Lower leg skin (tissue), 3 donors: ENCODE data around the gene DISC1.

Experiments
- POLR2A ChIP-seq, 2 donors: fragments of 450-650 bp; IDR thresholded peaks; one replicate each; pipeline ENCODE4 v1.6.1; 2016 to 2017; ENCODE audit warnings: antibody characterized with exemption in 2 of 2, mild to moderate bottlenecking in 1 of 2, moderate library complexity in 1 of 2
- TF ChIP-seq, protein P1 (sequence below), 3 donors: fragments of 450-650 bp; IDR thresholded peaks; one replicate each; pipeline ENCODE4 v1.5.1; 2016; ENCODE audit warnings: antibody characterized with exemption in 3 of 3, mild to moderate bottlenecking in 3 of 3, moderate library complexity in 2 of 3

DNA sequence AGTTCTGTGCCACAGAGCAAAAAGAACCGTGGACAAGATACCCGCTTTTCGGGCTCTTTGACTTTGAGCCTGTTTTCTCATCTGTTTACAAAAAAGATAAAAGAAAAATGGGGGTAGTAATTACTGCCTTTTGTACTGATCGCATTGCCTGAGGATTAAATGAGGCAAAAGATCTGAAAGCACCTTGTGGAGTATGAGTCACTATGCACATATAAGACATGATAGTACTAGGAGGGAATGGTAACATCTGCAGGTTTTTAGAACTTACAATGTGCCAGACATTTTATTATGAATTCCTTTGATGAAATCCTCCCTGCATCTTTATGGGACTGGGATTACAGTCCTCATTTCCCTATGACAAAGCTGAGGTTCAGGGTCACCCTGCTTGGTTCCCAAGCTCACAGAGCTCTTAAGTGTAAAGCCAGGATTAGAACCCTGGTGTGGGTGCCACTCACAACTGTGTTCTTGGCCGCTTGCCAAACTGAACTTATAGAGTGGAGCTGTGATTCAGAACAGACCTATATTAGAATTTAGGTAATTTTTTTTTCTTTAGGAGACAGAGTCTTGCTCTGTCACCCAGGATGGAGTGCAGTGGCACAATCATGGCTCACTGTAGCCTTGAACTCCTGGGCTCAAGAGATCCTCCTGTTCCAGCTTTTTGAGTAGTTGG is 1.8 kb downstream of the DISC1 start:
- TF ChIP-seq, protein P1, sequence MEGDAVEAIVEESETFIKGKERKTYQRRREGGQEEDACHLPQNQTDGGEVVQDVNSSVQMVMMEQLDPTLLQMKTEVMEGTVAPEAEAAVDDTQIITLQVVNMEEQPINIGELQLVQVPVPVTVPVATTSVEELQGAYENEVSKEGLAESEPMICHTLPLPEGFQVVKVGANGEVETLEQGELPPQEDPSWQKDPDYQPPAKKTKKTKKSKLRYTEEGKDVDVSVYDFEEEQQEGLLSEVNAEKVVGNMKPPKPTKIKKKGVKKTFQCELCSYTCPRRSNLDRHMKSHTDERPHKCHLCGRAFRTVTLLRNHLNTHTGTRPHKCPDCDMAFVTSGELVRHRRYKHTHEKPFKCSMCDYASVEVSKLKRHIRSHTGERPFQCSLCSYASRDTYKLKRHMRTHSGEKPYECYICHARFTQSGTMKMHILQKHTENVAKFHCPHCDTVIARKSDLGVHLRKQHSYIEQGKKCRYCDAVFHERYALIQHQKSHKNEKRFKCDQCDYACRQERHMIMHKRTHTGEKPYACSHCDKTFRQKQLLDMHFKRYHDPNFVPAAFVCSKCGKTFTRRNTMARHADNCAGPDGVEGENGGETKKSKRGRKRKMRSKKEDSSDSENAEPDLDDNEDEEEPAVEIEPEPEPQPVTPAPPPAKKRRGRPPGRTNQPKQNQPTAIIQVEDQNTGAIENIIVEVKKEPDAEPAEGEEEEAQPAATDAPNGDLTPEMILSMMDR (IDR thresholded peaks at IDR 0.05) = no peak
- TF ChIP-seq POLR2A (IDR thresholded peaks at IDR 0.05) = no peak
